SK-N-SH (cell line): ENCODE results near the gene PHF14. TPM values are rescaled to one million over a fixed set of nuclear protein-coding genes. Genes with fewer than 3 reads are reported as not detected.

Source experiments
- CTCF ChIA-PET: fragments of 300-600, 350-600 bp; formaldehyde crosslinking; extraction: SDS; loops from one replicate; lab custom pipeline; 2021; lab: Yijun Ruan, JAX
- POLR2A ChIA-PET: fragments of 350-600 bp; sonication (Branson Sonifier 250); formaldehyde crosslinking; extraction: SDS; loops from one replicate; lab custom pipeline; 2020; ENCODE audit warnings: antibody characterized with exemption, inconsistent platforms; lab: Yijun Ruan, JAX
- DNase-seq: peaks from one replicate; pipeline ENCODE4 v3.0.0; 2012
- H2AFZ ChIP-seq: fragments of 200-600 bp; sonication (generic); 2 replicates; pipeline ENCODE4 v1.8.1; 2016; ENCODE audit warnings: antibody characterized with exemption, mild to moderate bottlenecking, low read depth
- H3F3A ChIP-seq: fragments of 200-600 bp; sonication (generic); replicated peaks from 2 replicates; pipeline ENCODE3; 2016; ENCODE audit warnings: antibody characterized with exemption, mild to moderate bottlenecking; ENCODE audit not compliant: insufficient read depth
- H3K27ac ChIP-seq, 2 experiments: fragments of 200-500 bp in 1 of 2; fragments of 200-600 bp in 1 of 2; sonication (Bioruptor generic) in 1 of 2; sonication (generic), shearing (Covaris generic) in 1 of 2; 2 replicates each; pipeline versions ENCODE4 v1.5.1 to v1.6.1; 2014 to 2016; ENCODE audit warnings: low read depth in 2 of 2, inconsistent platforms in 1 of 2, low read length in 1 of 2, mild to moderate bottlenecking in 1 of 2, mixed read lengths in 1 of 2
- H3K27me3 ChIP-seq: fragments of 200-600 bp; sonication (generic), shearing (Covaris generic); 2 replicates; pipeline ENCODE4 v1.6.1; 2016; ENCODE audit warnings: mixed run types; ENCODE audit not compliant: insufficient read depth
- H3K36me3 ChIP-seq, 2 experiments: fragments of 200-500 bp in 1 of 2; fragments of 200-600 bp in 1 of 2; sonication (Bioruptor generic) in 1 of 2; sonication (generic) in 1 of 2; replicated peaks in 1 of 2; 2 replicates each; pipeline versions ENCODE3 to v1.5.1; 2014 to 2016; ENCODE audit warnings: low read length in 1 of 2, mild to moderate bottlenecking in 1 of 2; ENCODE audit not compliant: insufficient read depth in 2 of 2, control insufficient read depth in 1 of 2
- H3K4me1 ChIP-seq, 2 experiments: fragments of 200-500 bp in 1 of 2; fragments of 200-600 bp in 1 of 2; sonication (Bioruptor generic) in 1 of 2; sonication (generic), shearing (Covaris generic) in 1 of 2; 2 replicates each; pipeline versions ENCODE4 v1.5.1 to v1.6.1; 2014 to 2016; ENCODE audit warnings: low read depth in 1 of 2, low read length in 1 of 2, mixed run types in 1 of 2; ENCODE audit not compliant: insufficient read depth in 2 of 2, control insufficient read depth in 1 of 2
- H3K4me2 ChIP-seq: fragments of 200-600 bp; sonication (generic), shearing (Covaris generic); 2 replicates; pipeline ENCODE4 v1.6.1; 2017; ENCODE audit warnings: mixed run types
- H3K4me3 ChIP-seq, 2 experiments: fragments of 200-500 bp in 1 of 2; fragments of 200-600 bp in 1 of 2; sonication (Bioruptor generic) in 1 of 2; sonication (generic), shearing (Covaris generic) in 1 of 2; 2 replicates each; pipeline versions ENCODE4 v1.5.1 to v1.8.1; 2014 to 2016; ENCODE audit warnings: low read depth in 2 of 2, inconsistent platforms in 1 of 2, low read length in 1 of 2, mild to moderate bottlenecking in 1 of 2, mixed read lengths in 1 of 2, moderate library complexity in 1 of 2
- H3K79me2 ChIP-seq: fragments of 200-600 bp; sonication (generic); 2 replicates; pipeline ENCODE4 v1.8.1; 2017; ENCODE audit warnings: mild to moderate bottlenecking; ENCODE audit not compliant: insufficient read depth
- H3K9ac ChIP-seq: fragments of 200-600 bp; sonication (generic); 2 replicates; pipeline ENCODE4 v1.6.1; 2017; ENCODE audit warnings: mixed run types
- H3K9me2 ChIP-seq: fragments of 200-600 bp; sonication (generic); 2 replicates; pipeline ENCODE4 v1.6.1; 2017; ENCODE audit warnings: mixed run types
- H3K9me3 ChIP-seq: fragments of 200-600 bp; sonication (generic); 2 replicates; pipeline ENCODE4 v1.6.1; 2017; ENCODE audit warnings: mixed run types, mild to moderate bottlenecking, moderate library complexity
- H4K20me1 ChIP-seq: fragments of 200-600 bp; sonication (generic); 2 replicates; pipeline ENCODE4 v1.6.1; 2017; ENCODE audit warnings: mild to moderate bottlenecking, mixed run types; ENCODE audit not compliant: insufficient read depth
- CHD2 ChIP-seq: fragments of 150-350 bp; IDR thresholded peaks from 2 replicates; pipeline ENCODE4 v1.6.1; 2018; ENCODE audit warnings: low read length; ENCODE audit not compliant: partially characterized antibody
- EP300 ChIP-seq, 2 experiments: IDR thresholded peaks; 2 replicates each; pipeline versions ENCODE4 v1.4.0 to v1.6.1; 2012; ENCODE audit warnings: borderline replicate concordance in 1 of 2, low read depth in 1 of 2, low read length in 1 of 2
- EZH2phosphoT487 ChIP-seq: fragments of 200-600 bp; sonication (generic); IDR thresholded peaks from 2 replicates; pipeline ENCODE4 v1.6.1; 2017; ENCODE audit warnings: low read depth, mixed run types, mild to moderate bottlenecking, antibody characterized with exemption, moderate library complexity, borderline replicate concordance
- FOXJ3 ChIP-seq: sonication (generic); formaldehyde crosslinking; IDR thresholded peaks from 2 replicates; pipeline ENCODE4 v1.5.1; 2020; ENCODE audit warnings: mild to moderate bottlenecking, missing genetic modification reagents
- MEF2A ChIP-seq: IDR thresholded peaks from 2 replicates; pipeline ENCODE4 v1.4.0; 2012; ENCODE audit warnings: low read depth, borderline replicate concordance
- MXI1 ChIP-seq: IDR thresholded peaks from 2 replicates; pipeline ENCODE4 v1.6.1; 2012; ENCODE audit warnings: mild to moderate bottlenecking, low read depth, low read length, improper control_type of control experiment
- PBX3 ChIP-seq: IDR thresholded peaks from 2 replicates; pipeline ENCODE4; 2012
- RAD21 ChIP-seq: IDR thresholded peaks from 2 replicates; pipeline ENCODE4 v1.6.1; 2012; ENCODE audit warnings: mild to moderate bottlenecking, low read length
- REST ChIP-seq: IDR thresholded peaks from 2 replicates; pipeline ENCODE4 v1.6.1; 2012; ENCODE audit warnings: mild to moderate bottlenecking, low read depth, low read length, moderate library complexity
- RFX5 ChIP-seq: IDR thresholded peaks from 2 replicates; pipeline ENCODE4 v1.6.1; 2012; ENCODE audit warnings: mild to moderate bottlenecking, improper control_type of control experiment, low read length
- TAF1 ChIP-seq: IDR thresholded peaks from 2 replicates; pipeline ENCODE4 v1.6.1; 2012; ENCODE audit warnings: low read depth, mild to moderate bottlenecking, low read length, moderate library complexity, borderline replicate concordance
- TCF12 ChIP-seq: IDR thresholded peaks from 2 replicates; pipeline ENCODE4 v1.4.0; 2012
- TEAD4 ChIP-seq: IDR thresholded peaks from 2 replicates; pipeline ENCODE4 v1.4.0; 2012; ENCODE audit warnings: mild to moderate bottlenecking, borderline replicate concordance; ENCODE audit not compliant: insufficient read depth
- USF2 ChIP-seq: fragments of 150-350 bp; IDR thresholded peaks from 2 replicates; pipeline ENCODE4 v1.6.1; 2017; ENCODE audit warnings: antibody characterized with exemption, low read length, low read depth, borderline replicate concordance
- YY1 ChIP-seq: IDR thresholded peaks from 2 replicates; pipeline ENCODE4 v1.4.0; 2012; ENCODE audit warnings: low read depth, mild to moderate bottlenecking
- whole genome bisulfite sequencing: methylation state at CpG from one replicate; pipeline ENCODE4 v1.1.6; 2017; ENCODE audit warnings: low lambda C conversion rate; 5-methylcytosine and 5-hydroxymethylcytosine counted together
- polyA plus RNA-seq, 3 experiments: library from polyadenylated mRNA; depleted of rRNA; stranded (reverse); fragments of >200 nt; gene quantifications; 2 replicates each; pipeline ENCODE4 v1.2.3, GENCODE V29; 2012

PHF14 gene
- polyA plus RNA-seq, 1 of the 3 experiments (the other 2 are of a cell fraction): 19.2 TPM

DNA sequence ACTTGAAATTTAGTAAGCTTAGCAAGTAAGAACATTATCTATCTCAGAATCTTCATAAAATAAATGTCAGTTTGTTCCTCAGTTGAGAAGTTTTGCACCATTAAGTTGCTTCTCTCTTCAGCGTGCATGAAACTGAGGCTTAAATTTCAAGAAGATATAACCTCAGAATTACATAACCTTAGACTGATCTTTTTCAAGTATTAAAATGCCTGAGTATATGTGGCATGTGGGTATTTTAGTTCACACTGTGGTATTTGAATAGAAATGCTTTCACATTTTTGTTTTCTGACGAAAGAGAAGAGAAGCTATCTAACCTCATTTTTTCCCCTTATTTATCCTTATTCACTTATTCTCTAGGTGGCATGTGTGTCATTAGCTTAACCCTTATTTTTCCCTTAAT, 104.1 kb downstream of the PHF14 start:
- peaks cover 0 to 19% of the 10 kb centered on the region in 2 experiments for H3K36me3 ChIP-seq
- no peaks in the 10 kb centered on the region for H3K27me3 ChIP-seq
- H3K4me3 ChIP-seq: no peak overlapping the region
- no peaks in the 10 kb centered on the region for H3F3A ChIP-seq
- peak overlapping the region in 1 of 2 experiments; percentile 31; a peak in 1 of 4 replicates for H3K27ac ChIP-seq
- H3K79me2 ChIP-seq: no peaks in the 10 kb centered on the region
- DNase-seq: no peak
- CTCF ChIA-PET: no interaction called here
- H3K9me2 ChIP-seq: no peaks in the 10 kb centered on the region
- no peaks in the 10 kb centered on the region for H4K20me1 ChIP-seq
- H3K4me2 ChIP-seq: no peak overlapping the region
- no peaks in the 10 kb centered on the region for H3K4me1 ChIP-seq
- no peak for TF ChIP-seq USF2
- TF ChIP-seq MEF2A: no peak
- TF ChIP-seq REST: no peak
- TF ChIP-seq EZH2phosphoT487: no peak
- TF ChIP-seq MXI1: no peak
- 0 out of 4 replicates have a peak, but pooled peaks of 1 of the 2 experiments have one; percentile 22 for TF ChIP-seq EP300 (IDR thresholded peaks at IDR 0.05; ENCODE audit: borderline replicate concordance in 1 of 2, low read depth in 1 of 2, low read length in 1 of 2)
- TF ChIP-seq TEAD4: no peak
- no peak for TF ChIP-seq CHD2
- TF ChIP-seq PBX3: peak; percentile 24; the same call in 1 of the 2 replicates
- no peak for TF ChIP-seq RFX5
- TF ChIP-seq YY1: no peak
- no peak for TF ChIP-seq RAD21
- no peak for TF ChIP-seq FOXJ3 (CRISPR knock-in tag)
- TF ChIP-seq TAF1: no peak
- TF ChIP-seq TCF12: peak; percentile 69
- TF ChIP-seq, all 33 proteins: peak for 3
- no peak overlapping the region for H3K9ac ChIP-seq
- no peak overlapping the region for H2AFZ ChIP-seq
- H3K9me3 ChIP-seq: no peaks in the 10 kb centered on the region
- POLR2A ChIA-PET: no interaction called here
- WGBS: 89% methylated on average over 2 of the region's 2 CpGs
